ENCODE results near the gene FBXO9.

DNA sequence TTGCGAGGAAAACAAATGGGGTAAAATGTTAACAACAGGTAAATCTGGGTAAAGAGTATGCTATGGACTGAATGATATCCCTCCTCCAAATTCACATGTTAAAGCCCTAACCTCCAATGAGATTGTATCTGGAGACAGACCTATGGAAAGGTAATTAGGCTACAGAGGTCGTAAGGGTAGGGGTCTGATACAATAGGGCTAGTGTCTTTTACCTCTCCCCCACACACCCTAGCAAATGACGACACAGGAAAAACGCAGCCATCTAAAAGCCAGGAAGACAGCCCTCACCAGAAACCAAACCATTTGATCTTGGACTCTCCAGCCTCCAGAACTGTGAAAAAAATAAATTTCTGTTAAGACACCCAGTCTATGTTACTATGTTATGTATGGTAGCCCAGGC lies 20.6 kb upstream of the FBXO9 start:
- TF ChIP-seq POLR2AphosphoS5 (IDR thresholded peaks at IDR 0.05; ENCODE audit: low read depth, low read length) = no peak
- TF ChIP-seq TAF1 (IDR thresholded peaks at IDR 0.05; ENCODE audit: borderline replicate concordance, insufficient read depth, low read length) = no peak

Data from PFSK-1 (cell line).